ENCODE data around the gene GATD1. TPM values are rescaled to one million over a fixed set of nuclear protein-coding genes. Genes with fewer than 3 reads are reported as not detected.

The GATD1 gene
- total RNA-seq, 4 donors from 2014 or later: 3.5 to 10.6 (median 9.4) TPM

DNA sequence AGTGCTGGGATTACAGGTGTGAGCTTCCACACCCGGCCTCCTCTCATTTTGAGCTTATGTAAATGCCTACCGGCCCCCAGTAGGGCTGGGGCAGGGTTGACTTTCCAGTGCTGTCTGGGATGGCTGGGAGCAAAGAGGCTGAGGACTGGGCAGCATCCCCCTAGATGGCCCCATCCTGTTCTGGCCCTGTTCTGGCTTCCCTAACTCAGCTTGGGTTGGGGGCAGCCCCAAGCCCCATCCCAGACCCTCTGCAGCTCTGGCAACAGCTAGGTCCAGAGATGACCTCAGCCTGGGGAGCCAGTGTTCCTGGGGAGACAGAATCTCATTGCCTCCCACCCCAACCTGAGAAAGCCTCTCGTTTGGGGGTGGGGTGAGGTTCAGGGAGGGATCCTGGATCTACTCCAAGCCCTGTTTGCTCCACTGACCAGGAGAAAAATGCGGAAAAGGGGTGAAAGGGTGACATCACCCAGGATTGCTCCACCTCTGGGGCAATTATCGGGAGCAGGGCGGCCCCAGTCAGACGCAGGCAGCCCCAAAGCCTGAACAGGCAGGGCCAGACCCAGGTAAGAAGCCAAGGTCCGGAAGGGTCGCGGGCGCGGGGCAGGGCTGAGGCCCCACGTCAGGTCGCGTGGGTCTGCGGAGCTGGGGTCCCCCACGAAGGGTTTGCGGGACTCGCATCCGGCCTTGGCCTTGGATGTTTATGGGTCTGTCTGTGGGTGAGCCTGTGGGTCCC lies 41.3 kb upstream of the GATD1 start, which contains the start of gene PNPLA2:
TSS of gene PNPLA2 (plus strand) at position 519 of the 733 bp plus-strand sequence. CDS start 805 bp downstream, outside the sequence.
- DNase-seq (peak in 1 of 2 donors; percentile 65), ATAC-seq (no peak)
- intact Hi-C loops (cut with DNase I; ENCODE audit: low total_unique reads) (loop anchor here (1.0 kb wide), 1 partner anchor 9 kb away; the partner anchor contains the start of gene RPLP2), in situ Hi-C loops (cut with MboI; ENCODE audit: low sequenced_read_pairs in 4 of 4) (no loop called here)
- Histone ChIP-seq H3K27me3 (no peaks in the 10 kb centered on the region), H3K4me3 (peak within 1 kb of the TSS; percentile 68 to 100 (median 82)), H3K9me3 (no peaks in the 10 kb centered on the region), H3K27ac (peak within 1 kb of the TSS; percentile 93 to 100 (median 98)), H3K4me1 (peaks cover 27 to 32% of the 10 kb centered on the region in 2 donors), H3K36me3 (peaks cover 0 to 20% of the 10 kb centered on the region in 2 donors)
- no peak for TF ChIP-seq POLR2A (IDR thresholded peaks at IDR 0.05)
- TF ChIP-seq CTCF (IDR thresholded peaks at IDR 0.05 in 4 of 5, conservative IDR thresholded peaks at IDR 0.05 in 1 of 5): no peak

- Histone ChIP-seq H3K4me3 (no peak overlapping the region), H3K9me3 (no peaks in the 10 kb centered on the region), H3K27me3 (no peaks in the 10 kb centered on the region), H3K4me1 (peaks cover 27 to 28% of the 10 kb centered on the region in 2 donors), H3K27ac (no peak overlapping the region), H3K36me3 (peaks cover 0 to 36% of the 10 kb centered on the region in 2 donors)
- intact Hi-C loops (cut with DNase I; ENCODE audit: low total_unique reads) (no loop called here), in situ Hi-C loops (cut with MboI; ENCODE audit: low sequenced_read_pairs in 4 of 4) (no loop called here)
- TF ChIP-seq CTCF (IDR thresholded peaks at IDR 0.05 in 4 of 5, conservative IDR thresholded peaks at IDR 0.05 in 1 of 5) (no peak), POLR2A (IDR thresholded peaks at IDR 0.05) (no peak)
- DNase-seq (no peak), ATAC-seq (no peak)
Observed at GRCh38 chr11:816433-816779, 39.1 kb upstream of the GATD1 start.

GRCh38 chr11:815675-816432 lies 38.6 kb upstream of the GATD1 start:
- in situ Hi-C loops (cut with MboI; ENCODE audit: low sequenced_read_pairs in 4 of 4): no loop called here
- Histone ChIP-seq H3K9me3 (no peaks in the 10 kb centered on the region), H3K36me3 (peaks cover 0 to 38% of the 10 kb centered on the region in 2 donors), H3K27ac (no peak overlapping the region), H3K4me3 (no peak overlapping the region), H3K4me1 (peaks cover 27 to 30% of the 10 kb centered on the region in 2 donors), H3K27me3 (no peaks in the 10 kb centered on the region)
- intact Hi-C loops (cut with DNase I; ENCODE audit: low total_unique reads): no loop called here
- no peak for ATAC-seq
- TF ChIP-seq CTCF (IDR thresholded peaks at IDR 0.05 in 4 of 5, conservative IDR thresholded peaks at IDR 0.05 in 1 of 5): no peak
- no peak for TF ChIP-seq POLR2A (IDR thresholded peaks at IDR 0.05)
- no peak for DNase-seq

DNA sequence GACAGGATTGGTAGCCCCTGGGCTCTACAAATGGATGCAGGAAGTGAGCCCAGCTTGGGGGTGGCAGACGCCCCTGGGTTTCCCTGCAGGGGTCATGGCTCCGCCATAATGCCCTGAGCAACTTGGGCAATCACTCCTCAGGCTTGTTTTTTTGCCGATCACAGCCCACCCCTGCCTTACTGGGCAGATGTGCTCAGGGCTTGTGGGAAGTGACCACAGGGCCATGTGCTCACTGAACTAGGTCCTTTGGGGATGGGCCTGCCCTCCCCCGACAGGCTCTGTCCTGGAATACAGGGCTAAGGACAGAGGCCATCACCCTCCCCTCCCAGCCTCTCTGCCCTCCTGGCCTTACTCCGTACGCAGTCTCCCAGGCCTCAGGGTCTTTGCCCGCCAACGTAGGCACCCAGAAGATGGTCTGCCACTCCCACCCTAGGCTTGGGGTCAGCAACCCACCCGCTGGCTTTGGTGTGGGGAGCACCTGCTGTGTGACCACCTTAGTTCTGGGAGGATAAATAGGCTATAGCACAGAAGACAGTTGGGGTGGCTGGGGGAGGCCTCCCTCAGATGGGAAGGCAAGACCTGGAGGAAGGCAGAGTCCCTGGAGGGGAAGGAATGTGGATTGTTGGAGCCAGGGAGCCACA lies 36.3 kb upstream of the GATD1 start:
- no peaks in the 10 kb centered on the region for H3K27me3 ChIP-seq
- no peak for TF ChIP-seq POLR2A (IDR thresholded peaks at IDR 0.05)
- no peak for TF ChIP-seq CTCF (IDR thresholded peaks at IDR 0.05 in 4 of 5, conservative IDR thresholded peaks at IDR 0.05 in 1 of 5)
- H3K36me3 ChIP-seq: peaks cover 0 to 38% of the 10 kb centered on the region in 2 donors
- ATAC-seq: no peak
- in situ Hi-C loops (cut with MboI; ENCODE audit: low sequenced_read_pairs in 4 of 4) (no loop called here), intact Hi-C loops (cut with DNase I; ENCODE audit: low total_unique reads) (no loop called here)
- no peak for DNase-seq
- H3K4me3 ChIP-seq: no peak overlapping the region
- H3K4me1 ChIP-seq: peaks cover 25 to 26% of the 10 kb centered on the region in 2 donors
- H3K27ac ChIP-seq: peak overlapping the region in 2 of 4 donors; percentile 26 to 100
- H3K9me3 ChIP-seq: no peaks in the 10 kb centered on the region
